Heart right ventricle (tissue), 16 donors: ENCODE measurements around the gene ZNRF4. TPM values are rescaled to one million over a fixed set of nuclear protein-coding genes. Genes with fewer than 3 reads are reported as not detected.

Experiments used
- ATAC-seq, 8 donors: fragments of 200-7000 bp; cut with Tn5 transposase; one replicate each; pipeline ENCODE4 v1.9.1; 2020; ENCODE audit warnings: mild to moderate bottlenecking in 8 of 8, moderate library complexity in 8 of 8, moderate number of reproducible peaks in 1 of 8
- DNase-seq, 2 donors: peaks; one replicate each; pipeline ENCODE4 v3.0.0-alpha.2; 2020
- H3K27ac ChIP-seq, 10 donors: fragments of 200-600 bp; sonication (generic) in 2 of 10; one replicate each; pipeline versions ENCODE4 v1.5.0 to v1.8.0; 2020 to 2022; ENCODE audit warnings: mild to moderate bottlenecking in 3 of 10
- H3K27me3 ChIP-seq, 7 donors: fragments of 200-600 bp; one replicate each; pipeline ENCODE4 v1.8.0; 2021 to 2022; ENCODE audit warnings: mild to moderate bottlenecking in 2 of 7
- H3K36me3 ChIP-seq, 9 donors: fragments of 200-600 bp; sonication (generic) in 1 of 9; one replicate each; pipeline versions ENCODE4 v1.5.0 to v1.8.0; 2020 to 2022; ENCODE audit warnings: mild to moderate bottlenecking in 2 of 9
- H3K4me1 ChIP-seq, 9 donors: fragments of 200-600 bp; sonication (generic) in 1 of 9; one replicate each; pipeline versions ENCODE4 v1.5.0 to v1.8.0; 2020 to 2022; ENCODE audit warnings: mild to moderate bottlenecking in 4 of 9
- H3K4me3 ChIP-seq, 10 donors: fragments of 200-600 bp; sonication (generic) in 2 of 10; one replicate each; pipeline versions ENCODE4 v1.5.0 to v1.8.0; 2020 to 2022; ENCODE audit warnings: mild to moderate bottlenecking in 7 of 10, moderate library complexity in 2 of 10
- H3K9me3 ChIP-seq, 11 donors: fragments of 200-600 bp in 10 of 11; sonication (generic) in 2 of 11; one replicate each; pipeline versions ENCODE4 v1.5.0 to v1.8.0; 2013 to 2022; ENCODE audit warnings: mild to moderate bottlenecking in 2 of 11, control low read depth in 1 of 11, moderate library complexity in 1 of 11
- WGBS, 2 donors: extraction: QIAGEN DNeasy Blood & Tissue Kit; methylation state at CpG; one replicate each; pipeline ENCODE4 v1.1.7; 2013; ENCODE audit warnings: inconsistent platforms in 1 of 2; 5-methylcytosine and 5-hydroxymethylcytosine counted together
- intact Hi-C, 10 donors: fragments of 100-400 bp; cut with DNase I; formaldehyde crosslinking; loops; one replicate each; pipeline versions ENCODE4 v1.11.1 to v1.14.2; 2022
- polyA plus RNA-seq, 2 donors: library from polyadenylated mRNA; stranded (reverse); fragments of 200-250 nt; gene quantifications; one replicate each; pipeline ENCODE4 v1.2.3, GENCODE V29; 2013
- total RNA-seq, 10 donors: library from RNA; stranded (reverse); fragmentation: NEBNext Ultra II Directional in 3 of 10; extraction: Animal tissue kit (Norgen Biotek cat#: 25700) in 3 of 10; gene quantifications; one replicate each; pipeline versions ENCODE4 v1.2.1 to v1.2.4, GENCODE V29; 2021 to 2023
- TF ChIP-seq, protein P1 (sequence below), 9 donors: fragments of 200-600 bp; sonication (generic) in 2 of 9; IDR thresholded peaks; one replicate each; pipeline versions ENCODE4 v1.5.0 to v1.8.0; 2021 to 2022; ENCODE audit warnings: antibody characterized with exemption in 9 of 9, mild to moderate bottlenecking in 5 of 9, moderate library complexity in 1 of 9
- donor health status: Arrhythmogenic right ventricular cardiomyopathy.
- donor health status: ischemic (EF 13 %, LVEDD 7.1; RV severe dilation, severe dysfunction).
- donor health status: healthy with polysubstance abuse.
- donor health status: DM: no; HTN: yes; CAD: no.
- donor health status: DM: no; HTN: no; CAD: no.
- donor health status: ischemic (EF 25% LVEDD 6.9; RV normal size, moderate dysfunction).
- donor health status: ischemic (EF 25% LVEDD 5.7; RV mildly dilated, moderate dysfunction).
- donor health status: healthy.
- donor health status: DM: yes; HTN: yes; CAD: no.
- donor health status: Ischemic cardiomyopathy.
- donor health status: ischemic (EF 35%, LVEDD 5.7; RV mildly dilated, moderate dysfunction).
- donor health status: nonischemic (EF 11% LVEDD 7.7; RV severe dilation, severe dysfunction).
- donor health status: DM: yes; HTN: yes; CAD: no.
- donor health status: PGD.
- donor health status: ischemic (EF 29% LVEDD 5.4; RV normal size, mild dysfunction).
- donor health status: nonischemic (EF 23%, LVEDD 6.1; RV moderate dilation, normal function).

The ZNRF4 gene
- total and polyA plus RNA-seq, 12 donors: not detected

DNA sequence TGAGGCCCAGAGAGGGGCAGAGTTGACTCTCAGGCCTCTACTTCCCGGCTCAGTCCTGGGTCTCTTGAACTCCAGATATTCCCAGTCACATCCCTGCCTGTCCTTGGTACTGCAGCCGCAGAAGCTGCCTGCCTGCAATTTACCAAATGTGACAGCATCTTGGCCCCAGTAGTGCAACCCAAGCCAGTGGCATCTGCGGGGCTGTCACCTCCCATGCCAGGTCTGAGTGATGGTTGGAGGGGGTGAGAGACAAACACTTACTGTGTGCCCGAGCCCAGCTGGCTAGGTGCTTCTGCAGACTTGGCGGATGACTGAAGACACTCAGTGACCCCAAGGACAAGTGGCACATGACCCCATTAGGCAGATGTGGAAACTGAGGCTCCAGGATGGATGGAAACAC is 18.4 kb downstream of the ZNRF4 start:
- no peaks in the 10 kb centered on the region for H3K9me3 ChIP-seq
- no peaks in the 10 kb centered on the region for H3K4me1 ChIP-seq
- TF ChIP-seq, protein P1, sequence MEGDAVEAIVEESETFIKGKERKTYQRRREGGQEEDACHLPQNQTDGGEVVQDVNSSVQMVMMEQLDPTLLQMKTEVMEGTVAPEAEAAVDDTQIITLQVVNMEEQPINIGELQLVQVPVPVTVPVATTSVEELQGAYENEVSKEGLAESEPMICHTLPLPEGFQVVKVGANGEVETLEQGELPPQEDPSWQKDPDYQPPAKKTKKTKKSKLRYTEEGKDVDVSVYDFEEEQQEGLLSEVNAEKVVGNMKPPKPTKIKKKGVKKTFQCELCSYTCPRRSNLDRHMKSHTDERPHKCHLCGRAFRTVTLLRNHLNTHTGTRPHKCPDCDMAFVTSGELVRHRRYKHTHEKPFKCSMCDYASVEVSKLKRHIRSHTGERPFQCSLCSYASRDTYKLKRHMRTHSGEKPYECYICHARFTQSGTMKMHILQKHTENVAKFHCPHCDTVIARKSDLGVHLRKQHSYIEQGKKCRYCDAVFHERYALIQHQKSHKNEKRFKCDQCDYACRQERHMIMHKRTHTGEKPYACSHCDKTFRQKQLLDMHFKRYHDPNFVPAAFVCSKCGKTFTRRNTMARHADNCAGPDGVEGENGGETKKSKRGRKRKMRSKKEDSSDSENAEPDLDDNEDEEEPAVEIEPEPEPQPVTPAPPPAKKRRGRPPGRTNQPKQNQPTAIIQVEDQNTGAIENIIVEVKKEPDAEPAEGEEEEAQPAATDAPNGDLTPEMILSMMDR (IDR thresholded peaks at IDR 0.05): no peak
- H3K4me3 ChIP-seq: no peak overlapping the region
- no peak overlapping the region for H3K27ac ChIP-seq
- intact Hi-C loops: no loop called here
- no peak for DNase-seq
- peaks cover 0 to 53% (median 26%) of the 10 kb centered on the region in 7 donors for H3K27me3 ChIP-seq
- ATAC-seq: no peak
- H3K36me3 ChIP-seq: no peaks in the 10 kb centered on the region
- WGBS, 2 donors: 79 to 87% methylated on average over 5 of the region's 5 CpGs

DNA sequence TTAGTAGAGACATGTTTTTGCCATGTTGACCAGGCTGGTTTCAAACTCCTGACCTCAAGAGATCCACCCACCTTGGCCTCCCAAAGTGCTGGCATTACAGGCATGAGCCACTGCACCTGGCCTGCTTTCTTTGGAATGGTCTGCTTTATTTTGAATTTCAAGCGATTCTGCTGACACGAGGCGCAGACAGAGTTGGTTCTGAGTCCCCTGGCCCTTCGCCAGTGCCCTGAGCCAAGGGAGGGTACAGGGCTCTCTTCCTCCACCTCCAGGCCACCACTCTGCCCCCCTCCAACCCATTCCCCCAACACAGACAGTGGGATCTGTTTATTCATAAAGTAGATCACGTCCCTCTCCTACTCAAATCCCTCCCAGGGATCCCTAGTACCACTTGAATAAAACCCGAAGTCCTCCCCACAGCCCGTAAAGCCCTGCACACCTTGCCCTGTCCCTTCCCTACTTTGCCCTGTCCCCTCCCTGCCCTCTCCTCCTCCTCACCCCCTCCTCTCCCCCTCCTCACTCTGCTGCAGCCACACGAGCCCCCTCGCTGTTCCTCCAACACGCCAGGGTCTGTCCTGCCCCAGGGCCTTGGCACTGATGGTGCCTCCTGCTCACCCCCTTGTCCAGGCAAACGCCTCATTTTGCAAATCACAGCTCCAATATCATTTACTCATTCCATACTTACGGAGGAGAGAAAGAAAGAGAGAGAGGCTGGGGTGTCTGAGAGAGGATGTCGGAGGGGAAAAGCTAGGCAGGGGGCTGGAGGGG is 22.4 kb downstream of the ZNRF4 start:
- Histone ChIP-seq H3K27me3 (peaks cover 0 to 83% (median 55%) of the 10 kb centered on the region in 7 donors), H3K36me3 (no peaks in the 10 kb centered on the region), H3K9me3 (peaks cover 0 to 17% (median 9%) of the 10 kb centered on the region in 11 donors), H3K4me3 (no peak overlapping the region), H3K4me1 (no peaks in the 10 kb centered on the region), H3K27ac (no peak overlapping the region)
- TF ChIP-seq, protein P1 (IDR thresholded peaks at IDR 0.05): no peak
- DNase-seq (no peak), ATAC-seq (no peak)
- intact Hi-C loops: no loop called here
- 32 to 43% methylated on average over 13 of the region's 13 CpGs for WGBS, 2 donors

DNA sequence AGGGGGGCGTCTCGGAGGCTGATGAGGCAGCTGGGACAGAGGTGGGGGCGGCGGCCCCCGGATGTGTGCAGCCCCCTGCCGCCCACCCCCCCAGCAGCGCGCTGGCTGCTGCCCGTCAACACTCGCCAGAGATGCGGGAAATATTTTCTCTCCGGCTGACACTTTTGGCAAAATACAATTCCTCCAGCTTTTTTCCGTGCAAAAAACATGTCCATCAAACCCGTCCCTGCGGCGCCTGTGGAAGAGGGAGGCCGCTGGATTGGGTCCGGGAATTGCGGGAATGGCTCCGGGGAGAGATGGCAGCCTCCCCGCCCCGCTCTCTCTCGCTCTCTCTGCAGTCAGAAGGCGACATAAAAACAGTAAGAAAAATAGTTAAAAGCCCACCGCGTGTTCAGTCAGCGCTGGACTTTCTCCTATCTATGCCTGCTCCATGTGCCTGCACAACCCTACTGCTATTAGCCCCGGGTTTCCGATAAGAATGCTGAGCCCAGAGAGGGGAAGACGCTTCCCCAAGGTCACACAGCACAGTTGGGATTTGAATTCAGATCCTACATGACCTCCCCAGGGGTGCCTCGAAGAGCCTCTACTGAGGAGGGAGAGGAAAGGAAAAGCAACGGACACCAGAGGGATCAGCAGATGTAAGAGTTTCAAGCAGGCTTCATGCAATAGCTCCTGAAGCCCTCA is 23.2 kb downstream of the ZNRF4 start:
- TF ChIP-seq, protein P1 (IDR thresholded peaks at IDR 0.05): no peak
- Histone ChIP-seq H3K36me3 (no peaks in the 10 kb centered on the region), H3K4me3 (no peak overlapping the region), H3K27me3 (peaks cover 0 to 86% (median 59%) of the 10 kb centered on the region in 7 donors), H3K9me3 (peaks cover 0 to 22% (median 9%) of the 10 kb centered on the region in 11 donors), H3K27ac (no peak overlapping the region), H3K4me1 (no peaks in the 10 kb centered on the region)
- WGBS, 2 donors: 23 to 28% methylated on average over 32 of the region's 32 CpGs
- no peak for DNase-seq
- ATAC-seq: no peak
- intact Hi-C loops: no loop called here

DNA sequence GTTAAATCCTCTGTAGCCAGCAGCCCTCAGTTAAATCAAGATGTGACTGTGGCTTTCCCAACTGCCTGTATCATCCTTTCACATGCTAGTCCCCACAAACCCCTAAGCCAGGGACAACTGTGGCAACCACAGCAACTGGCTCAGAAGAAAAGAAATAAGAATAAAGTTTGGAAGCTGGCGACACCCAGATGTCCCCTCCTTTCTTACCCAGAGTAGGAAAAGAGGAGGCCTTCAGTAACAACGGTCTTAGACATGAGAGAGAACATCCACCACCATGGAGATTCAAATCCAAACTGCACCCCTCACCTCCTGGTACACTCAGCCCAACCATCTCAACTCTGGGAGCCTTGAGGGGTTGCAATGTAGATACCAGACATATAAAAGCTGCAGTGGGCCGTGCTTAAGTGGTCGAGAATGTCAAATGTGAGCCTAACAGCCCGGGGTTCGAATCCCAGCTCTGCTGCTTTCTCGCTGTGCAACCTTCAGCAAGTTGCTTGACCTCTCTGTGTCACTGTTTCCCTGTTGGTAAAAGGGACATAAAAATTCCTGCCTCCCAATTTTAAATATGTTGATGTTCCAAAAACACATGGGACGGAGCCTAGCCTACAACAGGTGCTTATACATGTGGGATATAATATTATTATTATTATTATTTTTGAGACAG is 23.8 kb downstream of the ZNRF4 start:
- intact Hi-C loops: no loop called here
- 76 to 77% methylated on average over 8 of the region's 8 CpGs for WGBS, 2 donors
- TF ChIP-seq, protein P1 (IDR thresholded peaks at IDR 0.05): no peak
- H3K9me3 ChIP-seq: peaks cover 0 to 22% (median 9%) of the 10 kb centered on the region in 11 donors
- H3K4me1 ChIP-seq: no peaks in the 10 kb centered on the region
- no peaks in the 10 kb centered on the region for H3K36me3 ChIP-seq
- DNase-seq: no peak
- no peak for ATAC-seq
- H3K4me3 ChIP-seq: no peak overlapping the region
- peaks cover 2 to 85% (median 59%) of the 10 kb centered on the region in 7 donors for H3K27me3 ChIP-seq
- no peak overlapping the region for H3K27ac ChIP-seq
